Kidney epithelial cell (primary cell): ENCODE results near the gene CHST11. TPM values are rescaled to one million over a fixed set of nuclear protein-coding genes. Genes with fewer than 3 reads are reported as not detected.

Experiments used
- DNase-seq: peaks from one replicate; pipeline ENCODE4 v3.0.0-alpha.2; 2010; ENCODE audit warnings: low read depth
- H3K27me3 ChIP-seq: 2 replicates; pipeline ENCODE4 v1.6.0; 2011; ENCODE audit warnings: low read length; ENCODE audit not compliant: control insufficient read depth, insufficient read depth
- H3K36me3 ChIP-seq: 2 replicates; pipeline ENCODE4 v1.5.1; 2011; ENCODE audit warnings: low read length; ENCODE audit not compliant: control insufficient read depth, insufficient read depth
- H3K4me3 ChIP-seq: 2 replicates; pipeline ENCODE4 v1.5.1; 2011; ENCODE audit warnings: low read depth, mild to moderate bottlenecking, control low read depth, low read length
- CTCF ChIP-seq: IDR thresholded peaks from 2 replicates; pipeline ENCODE4 v1.5.1; 2011; ENCODE audit warnings: mild to moderate bottlenecking, moderate library complexity, low read length, control low read depth, inconsistent platforms; ENCODE audit not compliant: insufficient read depth, poor library complexity, severe bottlenecking
- total RNA-seq: library from RNA; depleted of rRNA; stranded (reverse); fragments of >200 nt; gene quantifications from 2 replicates; pipeline ENCODE4 v1.2.3, GENCODE V29; 2015

Gene CHST11
- total RNA-seq, 1 donor from 2014 or later: 32.6 TPM

- TF ChIP-seq CTCF: no peak
- Histone ChIP-seq H3K4me3 (no peak overlapping the region), H3K36me3 (no peaks in the 10 kb centered on the region), H3K27me3 (no peaks in the 10 kb centered on the region)
- DNase-seq: no peak
Observed at GRCh38 chr12:104503191-104503590, 46.4 kb downstream of the CHST11 start.

GRCh38 chr12:104504146-104504545 is 47.4 kb downstream of the CHST11 start:
- Histone ChIP-seq H3K36me3 (no peaks in the 10 kb centered on the region), H3K4me3 (no peak overlapping the region), H3K27me3 (no peaks in the 10 kb centered on the region)
- no peak for TF ChIP-seq CTCF
- no peak for DNase-seq

- Histone ChIP-seq H3K4me3 (no peak overlapping the region), H3K36me3 (no peaks in the 10 kb centered on the region), H3K27me3 (no peaks in the 10 kb centered on the region)
- TF ChIP-seq CTCF: no peak
- no peak for DNase-seq
Observed at GRCh38 chr12:104505095-104505818, 48.5 kb downstream of the CHST11 start.

DNA sequence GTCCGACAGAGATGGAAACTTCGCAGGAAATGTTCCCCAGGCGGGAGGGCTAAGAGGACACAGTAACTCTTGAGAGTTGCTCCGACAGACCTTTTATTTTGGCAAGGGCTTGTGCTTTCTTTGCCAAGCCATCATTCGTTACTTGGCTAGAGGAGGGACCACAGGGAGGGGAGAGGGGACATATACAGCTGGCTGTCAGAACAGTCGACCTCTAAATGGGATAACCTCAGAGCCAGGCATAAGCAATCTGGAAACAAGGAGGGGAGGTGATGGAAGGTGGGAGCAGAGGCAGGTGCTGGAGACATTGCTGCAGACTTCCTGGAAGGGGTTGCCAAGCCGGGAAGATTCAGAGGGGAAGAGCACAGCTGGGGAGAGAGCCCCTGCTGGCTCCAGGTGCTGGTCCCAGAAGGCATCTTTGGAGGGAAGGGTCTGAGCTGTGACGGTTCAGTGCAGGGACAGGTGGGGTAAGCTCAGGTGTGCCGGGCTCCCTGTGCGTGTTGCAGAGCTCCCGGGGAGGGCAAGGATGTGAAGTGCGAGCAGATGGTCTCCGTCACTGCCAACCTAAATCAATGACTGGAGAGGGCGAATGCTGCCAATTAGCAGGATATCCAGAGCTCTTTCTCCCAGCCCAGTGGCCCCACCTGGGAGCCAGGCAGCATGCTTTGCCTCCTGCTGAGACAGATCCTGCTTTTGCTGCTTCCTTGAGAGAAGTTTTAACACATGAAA is 50.1 kb downstream of the CHST11 start:
- H3K4me3 ChIP-seq: no peak overlapping the region
- DNase-seq: no peak
- TF ChIP-seq CTCF: no peak
- H3K36me3 ChIP-seq: no peaks in the 10 kb centered on the region
- no peaks in the 10 kb centered on the region for H3K27me3 ChIP-seq

GRCh38 chr12:104507672-104508071 is 50.9 kb downstream of the CHST11 start:
- no peaks in the 10 kb centered on the region for H3K27me3 ChIP-seq
- H3K4me3 ChIP-seq: no peak overlapping the region
- TF ChIP-seq CTCF: no peak
- no peak for DNase-seq
- H3K36me3 ChIP-seq: no peaks in the 10 kb centered on the region
